ENCODE results near the gene PTCH1.
A peak's percentile ranks its signal among the peaks of the same experiment; 100 is the strongest.

PTCH1 gene

DNA sequence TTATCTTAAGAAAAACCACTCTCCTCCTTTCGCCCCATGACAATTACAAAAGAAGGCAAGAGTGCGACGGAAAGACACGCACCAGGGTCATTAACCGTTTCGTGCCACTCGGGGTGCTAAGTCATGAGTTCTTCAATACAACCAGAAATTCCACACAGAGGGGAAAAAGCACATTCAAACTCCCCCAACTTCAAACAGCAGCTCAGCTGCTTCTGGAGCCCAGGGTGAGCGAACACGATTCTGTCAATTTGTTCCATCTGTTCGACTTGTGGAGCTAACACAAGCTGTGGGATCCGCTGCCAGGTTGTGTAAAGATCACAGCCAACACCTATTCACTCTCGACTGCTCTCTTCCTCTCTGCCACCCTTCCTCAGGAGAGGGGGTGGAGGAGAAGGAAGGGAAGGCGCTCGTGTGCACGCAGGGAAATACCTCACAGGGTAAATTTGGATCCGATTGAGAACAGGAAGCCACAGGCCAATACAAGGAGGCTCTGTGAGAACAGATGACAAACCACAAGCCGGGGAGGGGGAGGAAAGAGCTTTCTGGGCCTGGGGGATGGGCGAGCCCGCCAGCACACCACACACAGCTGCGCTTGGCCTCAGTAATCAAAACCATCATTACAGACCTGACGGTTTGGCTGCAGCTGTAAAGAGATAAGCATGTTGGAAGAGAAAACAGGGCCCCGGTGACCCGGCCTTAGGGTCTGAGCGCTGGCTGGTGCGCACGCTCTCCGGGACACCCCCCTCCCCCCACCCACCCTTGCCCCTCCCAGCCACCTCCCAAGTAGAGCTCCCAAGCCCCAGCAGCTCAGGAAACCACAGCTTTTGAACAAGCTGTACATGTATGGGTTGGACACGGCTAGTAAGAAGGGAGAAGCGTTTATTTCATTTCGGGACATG lies 54.3 kb downstream of the PTCH1 start:
- DNase-seq, result peak; percentile 63 to 85

DNA sequence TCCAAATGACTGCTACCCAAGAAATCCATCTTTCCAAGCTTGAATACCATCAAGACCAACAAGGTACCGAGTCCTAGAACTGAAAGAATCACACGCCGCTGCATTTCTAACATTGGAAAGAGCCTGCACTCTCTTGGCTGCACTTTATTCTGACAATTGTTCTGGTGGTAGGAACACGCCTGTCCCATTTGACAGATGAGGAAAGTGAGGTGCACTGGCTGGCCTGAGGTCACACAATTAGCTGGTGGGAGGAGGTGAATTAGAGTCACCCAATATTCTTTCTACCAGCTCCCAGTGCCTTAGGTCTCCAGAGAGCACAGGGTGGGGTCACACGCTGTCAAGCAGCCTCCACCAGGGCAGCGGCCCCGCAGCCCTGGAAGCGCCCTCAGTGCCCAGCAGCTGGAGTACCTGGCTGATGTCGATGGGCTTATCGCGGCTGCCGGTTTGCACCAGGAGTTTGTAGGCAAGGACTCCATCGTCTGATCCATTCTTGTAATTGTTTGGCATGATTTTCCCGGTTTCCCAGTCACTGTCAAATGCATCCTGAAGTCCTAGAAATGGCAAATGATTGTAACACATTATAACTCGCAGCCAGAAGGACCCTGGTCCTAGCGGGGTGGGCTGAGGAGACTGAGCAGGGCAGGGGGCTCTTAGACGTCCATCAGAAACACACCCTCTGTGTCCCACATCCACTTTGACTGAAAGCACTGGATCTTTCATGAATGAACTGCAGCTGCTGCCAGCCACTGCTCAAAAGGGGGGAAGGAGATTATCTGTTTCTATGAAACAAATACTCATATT lies 55.1 kb downstream of the PTCH1 start:
- no peak for DNase-seq

GRCh38 chr9:95460518-95461164 lies 56.1 kb downstream of the PTCH1 start:
- DNase-seq, result no peak

GRCh38 chr9:95459851-95460517 lies 56.8 kb downstream of the PTCH1 start:
- no peak for DNase-seq

DNA sequence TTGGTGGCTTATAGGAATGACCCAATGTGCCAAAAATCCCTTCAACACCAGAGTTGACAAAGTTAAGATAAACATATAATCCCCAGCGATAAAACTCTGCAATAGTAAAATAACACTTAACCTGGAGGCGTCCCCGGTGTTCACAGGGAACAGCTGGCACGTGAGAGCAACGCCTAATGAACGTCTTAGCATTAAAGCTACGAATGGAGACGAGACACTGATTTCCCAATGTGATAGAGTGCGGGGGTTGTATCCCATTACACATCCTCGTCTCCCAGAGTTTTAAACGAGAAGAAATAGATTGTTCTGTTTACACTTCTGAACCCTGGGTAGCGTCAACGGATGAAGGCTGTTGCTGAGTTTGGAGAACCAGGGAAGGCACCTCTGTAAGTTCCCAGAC lies 57.6 kb downstream of the PTCH1 start:
- DNase-seq, result no peak

DNA sequence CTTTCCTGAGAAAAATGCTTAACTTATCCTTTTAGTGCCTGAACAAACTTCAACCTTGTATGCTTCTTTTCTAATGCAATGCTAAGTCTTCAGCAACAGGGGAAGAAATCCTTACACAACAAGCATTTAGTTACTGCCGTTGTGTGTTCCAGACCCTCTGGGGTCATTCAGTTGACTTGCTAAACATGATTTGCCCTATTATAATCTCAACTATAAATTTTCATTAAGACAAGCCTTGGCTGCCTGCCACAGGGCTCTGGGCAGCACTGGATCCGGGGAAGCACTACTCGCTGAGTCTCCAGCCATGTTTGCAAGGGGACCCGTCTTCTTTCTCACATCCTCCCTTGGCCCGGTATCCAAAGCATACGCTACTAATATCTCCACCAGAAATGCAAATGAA lies 58.1 kb downstream of the PTCH1 start:
- no peak for DNase-seq

DNA sequence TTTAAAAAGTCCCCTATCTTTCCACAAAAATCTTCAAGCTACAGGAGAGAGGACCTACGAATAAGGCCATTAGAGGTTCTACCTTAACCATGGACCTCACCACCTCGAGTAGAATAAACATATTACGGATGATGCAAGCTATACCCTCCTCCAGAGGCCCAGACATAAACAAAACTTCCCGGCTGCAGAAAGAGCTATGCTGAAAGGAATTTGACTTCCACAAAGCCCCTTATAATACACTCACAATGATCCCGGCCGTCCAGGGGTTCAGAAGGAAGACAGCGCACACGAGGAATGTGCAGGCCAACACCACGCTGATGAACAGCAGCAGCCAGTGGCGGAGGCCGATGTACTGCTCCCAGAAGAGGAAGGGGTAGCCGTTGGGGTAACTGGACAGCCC lies 59.0 kb downstream of the PTCH1 start:
- no peak for DNase-seq

GRCh38 chr9:95455714-95456113 lies 61.1 kb downstream of the PTCH1 start:
- DNase-seq, result no peak

DNA sequence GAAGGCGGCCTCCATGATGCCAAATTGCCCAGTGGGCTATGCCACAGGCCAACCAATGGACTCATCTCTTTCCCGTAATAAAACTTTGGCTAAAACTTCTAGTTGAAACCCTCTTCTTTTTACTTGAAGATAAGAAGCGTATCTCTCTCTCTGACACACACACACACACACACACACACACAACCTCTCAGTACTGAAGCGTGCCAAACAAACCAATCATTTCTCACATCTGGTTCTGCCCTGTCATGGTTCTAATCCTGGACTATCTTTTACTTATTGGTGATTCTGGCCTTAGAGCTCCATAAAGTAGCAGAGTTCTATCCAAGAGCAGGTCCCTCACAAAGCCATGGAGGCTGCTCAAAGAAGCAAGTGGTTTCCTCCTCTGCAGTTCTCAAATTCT lies 64.6 kb downstream of the PTCH1 start:
- DNase-seq, result no peak

- no peak for DNase-seq
These were observed 65.7 kb downstream of the PTCH1 start for GRCh38 chr9:95451065-95451426.

- DNase-seq, result no peak
These were observed 66.4 kb downstream of the PTCH1 start for GRCh38 chr9:95450171-95451064.

- no peak for DNase-seq
These were observed 67.8 kb downstream of the PTCH1 start for GRCh38 chr9:95449016-95449415.

GRCh38 chr9:95447660-95448420 lies 68.9 kb downstream of the PTCH1 start:
- DNase-seq, result no peak

DNA sequence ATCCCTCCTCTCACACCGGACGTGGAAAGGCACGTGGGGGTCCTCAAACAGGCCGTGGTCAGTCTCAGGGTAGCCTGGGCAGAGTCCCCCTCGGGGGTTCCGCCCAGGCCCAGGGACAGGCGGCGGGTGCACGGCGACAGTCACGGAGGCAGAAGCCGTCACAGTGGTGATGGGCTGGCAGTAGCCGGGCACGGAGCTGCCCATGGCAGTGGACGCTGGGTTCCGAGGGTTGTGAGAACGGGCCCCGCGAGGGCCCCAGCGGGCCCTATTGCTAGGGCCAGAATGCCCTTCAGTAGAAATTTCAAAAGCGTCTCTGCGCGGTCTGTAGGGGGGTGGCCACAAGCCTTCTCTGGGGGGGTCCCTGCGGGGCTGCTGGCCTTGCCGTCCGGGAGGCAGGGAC lies 69.8 kb downstream of the PTCH1 start:
- DNase-seq, result no peak

DNA sequence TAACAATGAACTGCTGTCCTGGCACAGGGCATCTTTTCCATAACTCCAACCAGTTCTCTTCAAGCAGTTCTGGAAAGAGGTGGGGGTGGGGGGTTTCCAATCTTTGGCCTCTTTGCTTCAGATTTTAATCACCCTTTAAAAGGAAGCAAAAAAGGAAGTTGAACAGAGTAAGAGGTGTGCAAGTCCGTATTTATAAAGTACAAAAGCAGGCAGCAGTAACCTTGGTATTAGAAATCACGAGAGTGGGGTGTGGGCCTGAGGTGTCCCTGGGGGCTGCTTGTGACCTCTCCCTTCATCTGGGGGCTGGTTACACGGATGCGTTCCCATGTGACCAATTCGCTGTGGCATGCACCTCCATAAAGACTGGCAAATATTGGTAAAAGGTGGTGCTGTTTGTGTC lies 70.5 kb downstream of the PTCH1 start:
- no peak for DNase-seq

GRCh38 chr9:95444160-95444559 lies 72.6 kb downstream of the PTCH1 start:
- DNase-seq, result no peak

GRCh38 chr9:95443301-95443700 lies 73.5 kb downstream of the PTCH1 start:
- DNase-seq, result no peak

DNA sequence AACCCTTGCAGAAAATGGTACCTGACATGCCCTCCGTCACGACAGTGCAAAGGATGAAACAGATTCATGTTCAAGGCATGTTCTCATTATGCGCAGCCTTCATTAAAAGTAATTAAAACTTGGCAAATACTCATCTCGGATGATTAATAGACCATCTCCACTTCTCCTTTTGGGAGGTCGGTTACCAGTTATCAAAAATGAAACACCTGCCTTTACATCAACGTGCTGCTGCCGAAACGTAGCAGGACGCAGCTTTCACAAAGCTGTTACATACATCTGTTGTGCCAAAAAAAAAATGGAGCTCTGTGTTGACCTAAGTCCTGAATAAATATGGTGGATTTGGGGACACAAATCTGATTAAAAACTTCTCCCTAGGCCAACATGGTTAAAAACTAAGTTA lies 75.7 kb downstream of the PTCH1 start:
- DNase-seq, result no peak

- no peak for DNase-seq
These were observed 76.3 kb downstream of the PTCH1 start for GRCh38 chr9:95440447-95440846.

DNA sequence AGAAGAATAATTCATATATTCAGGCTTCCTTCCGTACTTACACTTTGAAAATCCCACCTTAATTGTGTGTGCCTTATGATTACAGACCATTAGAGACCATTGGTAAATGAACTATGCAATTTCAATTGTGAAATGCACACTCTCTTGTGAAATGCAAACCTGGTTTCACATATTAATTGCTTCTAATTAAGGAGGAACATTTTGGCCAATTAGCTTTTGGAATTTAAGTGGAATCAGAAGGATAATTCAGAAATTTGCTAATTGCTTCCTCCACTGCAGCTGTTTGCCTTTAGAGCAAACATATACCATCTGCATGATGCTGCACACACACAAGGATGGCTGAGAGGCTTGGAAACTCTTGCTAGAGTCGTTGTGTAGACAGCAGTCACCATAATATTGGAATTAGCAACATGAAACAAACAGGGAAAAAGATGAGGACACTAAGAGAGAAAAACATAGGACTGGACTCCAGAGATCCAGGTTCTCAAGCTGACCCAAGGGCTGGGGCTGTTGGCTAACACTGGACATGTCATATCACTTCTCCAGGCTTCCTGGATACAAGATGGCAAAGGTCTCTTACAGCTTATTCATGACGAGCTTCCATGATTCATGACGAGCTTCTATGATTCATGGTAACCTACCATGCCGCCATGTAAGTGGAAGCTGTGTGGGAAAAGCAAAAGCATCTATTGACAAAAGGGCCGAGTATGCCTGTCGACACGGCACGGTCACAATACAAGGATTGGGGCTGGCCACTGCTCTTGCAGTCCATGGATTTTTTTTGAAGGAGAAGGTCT lies 78.0 kb downstream of the PTCH1 start:
- DNase-seq, result no peak
